OCI-M2 (cell line): ENCODE results near the gene C1QTNF6.
"Not testable (repeated sequence)": the region's sequence is repeated elsewhere in the genome, so short reads cannot be mapped to it uniquely, and the experiment has no call there.

ENCODE experiments used
- DNase-seq: peaks from one replicate; lab custom pipeline; 2025; ENCODE audit not compliant: unreplicated experiment; lab: John Stamatoyannopoulos, UW

The C1QTNF6 gene

GRCh38 chr22:37207981-37208380 lies 19.9 kb upstream of the C1QTNF6 start:
- DNase-seq = no peak

- DNase-seq = no peak
These were observed 19.1 kb upstream of the C1QTNF6 start for GRCh38 chr22:37206841-37207821.

GRCh38 chr22:37206118-37206840 lies 18.2 kb upstream of the C1QTNF6 start:
- no peak for DNase-seq

- DNase-seq = no peak
These were observed 17.0 kb upstream of the C1QTNF6 start for GRCh38 chr22:37205046-37205445.

- no peak for DNase-seq
These were observed 16.1 kb upstream of the C1QTNF6 start for GRCh38 chr22:37204045-37204655.

- DNase-seq = no peak
These were observed 15.5 kb upstream of the C1QTNF6 start for GRCh38 chr22:37203354-37204044.

GRCh38 chr22:37202716-37203115 lies 14.7 kb upstream of the C1QTNF6 start:
- no peak for DNase-seq

- no peak for DNase-seq
These were observed 14.0 kb upstream of the C1QTNF6 start for GRCh38 chr22:37202001-37202555.

- not testable (repeated sequence) for DNase-seq
These were observed 13.4 kb upstream of the C1QTNF6 start for GRCh38 chr22:37201443-37201820.

- peak; percentile 86 for DNase-seq
These were observed 11.7 kb upstream of the C1QTNF6 start for GRCh38 chr22:37199760-37200108.

- peak; percentile 86 for DNase-seq
These were observed 11.2 kb upstream of the C1QTNF6 start for GRCh38 chr22:37199103-37199759.

GRCh38 chr22:37198258-37199102 lies 10.4 kb upstream of the C1QTNF6 start:
- DNase-seq = peak; percentile 52

- no peak for DNase-seq
These were observed 9.6 kb upstream of the C1QTNF6 start for GRCh38 chr22:37197451-37198257.

GRCh38 chr22:37196539-37197450 lies 8.7 kb upstream of the C1QTNF6 start:
- DNase-seq = no peak

GRCh38 chr22:37195921-37196320 lies 7.9 kb upstream of the C1QTNF6 start:
- DNase-seq = no peak

GRCh38 chr22:37194750-37195149 lies 6.7 kb upstream of the C1QTNF6 start:
- no peak for DNase-seq

- peak; percentile 6 for DNase-seq
These were observed 5.7 kb upstream of the C1QTNF6 start for GRCh38 chr22:37193629-37194191.
